ENCODE measurements around the gene ITGB7. TPM values are rescaled to one million over a fixed set of nuclear protein-coding genes. Genes with fewer than 3 reads are reported as not detected.

ITGB7 gene
- total and polyA plus RNA-seq, 2 of the 4 experiments (the other 2 are of a cell fraction), result 0.18 to 0.44 TPM

DNA sequence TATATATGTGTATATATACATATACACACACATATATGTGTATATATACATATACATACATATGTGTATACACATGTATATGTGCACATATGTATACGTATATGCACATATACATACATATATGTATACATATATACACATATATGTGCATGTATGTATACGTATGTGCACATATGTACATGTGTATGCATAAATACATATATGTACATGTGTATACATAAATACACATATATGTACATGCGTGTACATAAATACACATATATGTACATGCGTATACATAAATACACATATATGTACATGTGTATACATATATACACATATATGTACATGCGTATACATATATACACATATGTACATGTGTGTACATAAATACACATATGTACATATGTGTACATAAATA, 59.9 kb downstream of the ITGB7 start:
- Histone ChIP-seq H2AK9ac (replicated peaks; ENCODE audit: low read depth, low read length, poor library complexity) (no peak overlapping the region), H4K5ac (ENCODE audit: low read depth, low read length) (no peak overlapping the region), H3K56ac (ENCODE audit: extremely low read depth, insufficient read depth, low read length) (no peak overlapping the region), H3K9me1 (ENCODE audit: insufficient read depth, low read length) (no peaks in the 10 kb centered on the region), H3K27me3 (ENCODE audit: control insufficient read depth, insufficient read depth, low read length) (no peaks in the 10 kb centered on the region), H2AFZ (replicated peaks; ENCODE audit: low read length, poor library complexity) (no peak overlapping the region), H3K9me3 (ENCODE audit: control insufficient read depth, insufficient read depth, low read length) (no peaks in the 10 kb centered on the region), H2BK5ac (ENCODE audit: low read depth, low read length, poor library complexity, severe bottlenecking) (no peak overlapping the region), H2BK20ac (ENCODE audit: low read depth, low read length) (no peak overlapping the region), H3K9ac (ENCODE audit: low read depth, low read length) (no peak overlapping the region), H3K4me3 (ENCODE audit: insufficient read depth, low read depth, low read length) (no peak overlapping the region), H4K8ac (ENCODE audit: low read depth in 2 of 2, low read length in 2 of 2) (no peak overlapping the region), H3K27ac (ENCODE audit: insufficient read depth, low read length) (no peak overlapping the region), H3K79me1 (ENCODE audit: low read depth in 1 of 2, low read length in 2 of 2) (no peaks in the 10 kb centered on the region), H3K4me1 (ENCODE audit: control insufficient read depth, insufficient read depth, low read length) (no peaks in the 10 kb centered on the region), H3K4ac (ENCODE audit: low read depth, low read length) (no peak overlapping the region), H4K91ac (ENCODE audit: insufficient read depth, low read depth, low read length) (no peak overlapping the region), H3K36me3 (ENCODE audit: control insufficient read depth, insufficient read depth, low read length) (no peaks in the 10 kb centered on the region), H2BK15ac (ENCODE audit: low read depth, low read length) (no peak overlapping the region), H4K20me1 (ENCODE audit: insufficient read depth, low read length) (no peaks in the 10 kb centered on the region), H2AK5ac (ENCODE audit: low read depth, low read length) (no peak overlapping the region), H3K18ac (ENCODE audit: low read depth, low read length) (no peak overlapping the region), H3K14ac (replicated peaks; ENCODE audit: low read depth, low read length) (no peak overlapping the region), H3K4me2 (ENCODE audit: low read depth, low read length) (no peak overlapping the region), H2BK120ac (ENCODE audit: low read depth, low read length) (no peak overlapping the region), H3K23ac (ENCODE audit: low read depth, low read length) (no peak overlapping the region)
- ATAC-seq (ENCODE audit: low read depth) (no peak), DNase-seq (no peak)
- intact Hi-C loops (cut with micrococcal nuclease), result loop anchor here (5.0 kb wide), 1 partner anchor 40 kb away; no protein-coding TSS in a partner anchor
- dilution Hi-C loops (cut with HindIII; ENCODE audit: low sequenced_read_pairs, unreplicated experiment), result no loop called here
- no CpG with 5 or more reads among the region's 5 CpGs for WGBS, 2 experiments (ENCODE audit: extremely low coverage in 2 of 2, insufficient read length in 1 of 2)
- no TSS peak for BruUV-seq (replicated peaks)
- ChIA-PET POLR2A (ENCODE audit: unreplicated experiment) (no interaction called here), CTCF (no interaction called here)
- TF ChIP-seq NFE2L2 (IDR thresholded peaks at IDR 0.05; ENCODE audit: low read depth, low read length), result no peak
- no peak for TF ChIP-seq CTCF (conservative IDR thresholded peaks at IDR 0.05; ENCODE audit: low read depth, low read length)
- TF ChIP-seq CEBPB (IDR thresholded peaks at IDR 0.05; ENCODE audit: low read depth, low read length), result no peak
- TF ChIP-seq POLR2A (IDR thresholded peaks at IDR 0.05; ENCODE audit: low read depth, low read length), result no peak
- TF ChIP-seq, protein P1, sequence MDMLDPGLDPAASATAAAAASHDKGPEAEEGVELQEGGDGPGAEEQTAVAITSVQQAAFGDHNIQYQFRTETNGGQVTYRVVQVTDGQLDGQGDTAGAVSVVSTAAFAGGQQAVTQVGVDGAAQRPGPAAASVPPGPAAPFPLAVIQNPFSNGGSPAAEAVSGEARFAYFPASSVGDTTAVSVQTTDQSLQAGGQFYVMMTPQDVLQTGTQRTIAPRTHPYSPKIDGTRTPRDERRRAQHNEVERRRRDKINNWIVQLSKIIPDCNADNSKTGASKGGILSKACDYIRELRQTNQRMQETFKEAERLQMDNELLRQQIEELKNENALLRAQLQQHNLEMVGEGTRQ (IDR thresholded peaks at IDR 0.05; ENCODE audit: low read depth, low read length), result no peak
- in situ Hi-C loops (cut with MboI; ENCODE audit: low sequenced_read_pairs), result no loop called here
